Inflammatory macrophage treated with lipopolysaccharide for 4 hours (primary cell): Measurements from ENCODE around the gene THADA.
"Not testable (repeated sequence)": the region's sequence is repeated elsewhere in the genome, so short reads cannot be mapped to it uniquely, and the experiment has no call there.

ENCODE experiments used
- DNase-seq: peaks from one replicate; pipeline ENCODE4 v3.0.0-alpha.2; 2020

THADA gene

GRCh38 chr2:43293744-43294695 lies 301.8 kb downstream of the THADA start:
- DNase-seq = peak; percentile 98

DNA sequence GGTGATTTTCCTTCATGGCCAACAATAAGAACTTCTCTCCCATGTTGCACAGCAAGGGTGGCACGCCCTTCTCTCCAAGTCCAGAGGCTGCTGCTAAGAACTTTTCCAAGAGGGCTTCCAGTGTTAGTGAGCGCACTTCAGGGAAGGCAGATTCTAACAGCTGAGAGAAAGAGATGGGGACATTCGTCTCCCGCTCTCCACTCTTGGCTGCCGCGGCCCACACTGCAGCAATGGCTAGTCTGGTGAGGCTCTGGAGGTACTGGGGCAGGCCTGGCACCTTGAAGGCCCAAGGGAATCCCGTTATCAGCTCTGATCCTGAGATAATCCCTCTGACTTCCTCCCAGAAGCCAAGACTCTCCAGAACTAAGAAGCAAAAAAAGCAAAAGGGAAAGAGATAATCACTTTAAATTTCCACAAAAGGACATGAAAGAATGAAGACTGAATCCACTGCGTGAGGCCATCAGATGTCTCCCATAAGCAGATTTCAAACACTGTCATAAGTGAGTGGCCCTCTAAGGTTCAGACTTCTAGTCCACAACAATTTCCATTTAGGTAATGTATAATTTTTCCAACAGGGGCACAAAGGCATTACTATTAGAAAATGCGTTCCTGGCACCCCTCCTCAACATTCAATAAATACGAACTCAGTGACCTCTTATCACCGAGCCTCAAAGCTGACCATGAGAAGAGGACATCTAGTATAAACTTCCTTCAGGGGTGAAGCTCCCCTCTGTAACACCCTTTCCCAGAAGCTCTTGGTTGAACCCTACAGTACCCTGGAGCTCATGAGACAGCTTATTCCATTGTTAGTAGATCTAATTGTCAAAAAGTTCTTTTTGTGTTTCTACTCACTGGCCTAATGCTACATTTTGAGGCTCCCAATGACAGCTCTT lies 302.7 kb downstream of the THADA start:
- DNase-seq = no peak

- no peak for DNase-seq
Measured at GRCh38 chr2:43292297-43292696, 303.5 kb downstream of the THADA start.

DNA sequence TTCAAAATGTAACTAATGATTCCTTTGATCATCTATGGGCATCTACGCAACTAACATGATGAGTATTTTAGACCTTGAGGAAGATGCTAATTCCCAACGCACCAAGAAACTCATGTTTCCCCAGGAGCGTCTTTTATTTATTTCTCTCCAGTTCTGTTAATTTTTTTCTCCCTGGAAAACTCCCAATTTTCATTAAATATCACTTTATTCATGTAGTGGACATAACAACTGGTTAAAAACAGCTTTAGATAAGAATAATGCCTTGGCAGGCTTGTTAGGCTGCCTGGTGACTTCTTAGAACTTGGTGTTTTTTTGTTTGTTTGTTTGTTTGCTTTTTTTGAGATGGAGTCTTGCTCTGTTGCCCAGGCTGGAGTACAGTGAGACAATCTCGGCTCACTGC lies 306.5 kb downstream of the THADA start:
- no peak for DNase-seq

GRCh38 chr2:43288417-43289305 lies 307.2 kb downstream of the THADA start:
- peak; percentile 94 for DNase-seq

DNA sequence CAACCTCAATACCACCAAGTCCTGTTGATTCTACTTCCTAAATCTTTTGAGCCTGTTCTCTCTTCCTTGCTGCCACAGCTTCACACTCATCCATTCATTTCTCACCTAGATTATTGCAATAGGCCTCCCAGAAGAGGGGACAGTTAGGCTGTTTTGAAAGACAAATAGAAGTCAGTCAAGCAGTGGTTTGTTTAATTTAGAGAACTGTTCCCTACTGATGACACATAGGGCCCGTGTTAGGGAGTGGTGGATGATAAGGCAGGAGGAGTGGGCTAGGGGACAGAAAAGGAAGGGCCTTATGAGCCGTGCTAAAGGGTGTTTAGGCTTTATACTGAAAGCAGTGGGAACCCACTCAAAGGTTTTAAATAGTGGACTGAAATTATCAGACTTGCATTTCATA lies 309.9 kb downstream of the THADA start:
- peak; percentile 46 for DNase-seq

DNA sequence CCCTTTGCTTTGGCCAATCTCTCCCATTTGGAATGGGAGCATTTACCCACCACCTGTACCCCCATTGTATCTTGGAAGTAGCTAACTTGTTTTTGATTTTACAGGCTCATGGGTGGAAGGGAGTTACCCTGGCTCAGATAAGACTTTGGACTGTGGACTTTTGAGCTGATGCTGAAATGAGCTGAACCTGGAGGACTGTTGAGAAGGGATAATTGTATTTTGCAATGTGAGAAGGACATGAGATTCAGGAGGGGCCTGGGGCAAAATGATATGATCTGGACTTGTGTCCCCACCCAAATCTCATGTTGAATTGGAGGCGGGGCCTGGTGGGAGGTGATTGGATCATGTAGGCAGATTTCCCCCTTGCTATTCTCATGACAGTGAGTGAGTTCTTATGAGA lies 310.9 kb downstream of the THADA start:
- DNase-seq = no peak

GRCh38 chr2:43284347-43284746 lies 311.5 kb downstream of the THADA start:
- DNase-seq = not testable (repeated sequence)

GRCh38 chr2:43280994-43281393 lies 314.8 kb downstream of the THADA start:
- DNase-seq = no peak

DNA sequence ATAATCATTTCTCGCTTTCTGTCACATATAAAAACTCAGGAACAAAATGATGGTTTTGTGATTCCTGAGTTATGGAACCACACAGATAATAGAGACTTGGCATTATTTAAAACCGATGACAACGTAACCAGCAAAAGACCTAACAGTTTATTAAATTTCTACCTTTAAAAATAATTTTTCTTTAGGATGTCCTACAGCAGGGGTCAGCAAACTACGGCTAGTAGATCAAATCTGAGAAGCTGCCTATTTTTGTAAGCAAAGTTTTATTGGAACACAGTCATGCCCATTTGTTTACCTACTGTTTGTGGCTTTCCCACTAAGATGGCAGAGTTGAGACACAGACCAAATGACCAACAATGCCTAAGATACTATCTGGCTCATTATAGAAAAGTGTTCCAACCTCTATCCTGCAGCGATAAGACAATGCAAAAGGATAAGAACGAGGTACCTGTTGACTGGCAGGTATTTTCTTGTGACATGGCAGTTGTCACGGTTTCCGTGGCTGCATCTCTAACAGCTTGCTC lies 316.5 kb downstream of the THADA start:
- no peak for DNase-seq

DNA sequence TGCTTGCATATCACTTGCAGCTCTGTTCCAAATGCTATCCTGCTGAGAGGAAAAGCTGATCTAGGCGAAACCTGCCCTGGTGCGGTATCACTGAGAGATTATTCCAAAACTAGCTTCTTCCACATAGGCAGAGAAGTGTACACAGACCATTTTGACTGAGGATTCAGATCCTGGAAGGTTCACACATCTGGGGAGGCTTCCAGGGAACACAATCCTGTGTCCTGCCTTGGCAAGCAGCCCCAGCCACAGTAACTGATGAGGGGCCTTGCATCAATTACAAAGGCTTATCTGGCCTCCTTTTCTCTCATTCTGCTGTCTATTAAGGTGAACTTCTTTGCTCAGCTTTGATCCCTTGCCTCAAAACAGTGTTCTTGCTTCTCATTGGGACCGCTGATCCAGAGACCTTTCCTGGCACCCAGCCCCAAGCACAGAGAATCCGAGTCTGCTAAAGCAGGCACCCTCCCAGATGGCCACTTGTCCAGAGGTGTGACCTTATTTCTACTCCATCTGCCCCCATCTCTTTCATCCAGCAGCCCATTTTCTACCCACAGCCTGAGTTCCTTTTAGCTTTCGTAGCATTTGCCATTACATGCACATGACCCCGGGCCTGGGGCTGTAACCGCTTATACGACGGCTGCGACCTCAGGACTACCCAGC lies 317.1 kb downstream of the THADA start:
- DNase-seq = no peak

- DNase-seq = no peak
Measured at GRCh38 chr2:43276962-43277391, 318.9 kb downstream of the THADA start.

DNA sequence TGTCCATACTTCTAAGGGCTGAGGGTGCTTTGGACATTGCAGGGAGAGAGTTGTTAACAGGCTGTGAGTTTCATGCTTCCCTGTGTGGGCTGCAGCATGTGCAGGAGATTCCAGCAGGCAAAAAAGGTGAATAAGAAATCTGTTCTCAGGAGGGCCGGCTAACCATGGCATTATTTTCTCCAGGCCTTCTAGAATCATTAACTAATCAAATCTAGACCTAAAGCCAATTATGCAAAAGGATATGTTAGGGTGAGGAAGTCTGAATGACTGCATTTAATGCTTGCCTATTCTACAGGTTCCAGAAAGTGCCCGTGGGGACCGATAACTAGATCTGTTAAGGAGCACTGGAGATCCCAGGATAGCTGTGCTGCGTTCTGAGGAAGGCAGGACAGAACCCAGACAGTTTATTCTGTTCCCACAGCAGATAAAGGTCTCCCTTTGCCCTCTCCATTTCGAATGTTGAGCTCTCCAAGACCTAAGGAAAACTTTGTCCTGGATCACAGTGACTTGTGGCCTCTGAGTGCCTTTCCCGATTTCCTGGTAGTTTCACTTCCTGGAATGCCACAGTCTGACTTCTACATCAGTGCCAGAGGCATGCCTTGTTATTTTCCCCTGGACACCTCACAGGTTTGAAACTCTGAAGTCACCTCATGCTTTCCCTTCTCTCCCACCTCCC lies 319.4 kb downstream of the THADA start:
- no peak for DNase-seq

DNA sequence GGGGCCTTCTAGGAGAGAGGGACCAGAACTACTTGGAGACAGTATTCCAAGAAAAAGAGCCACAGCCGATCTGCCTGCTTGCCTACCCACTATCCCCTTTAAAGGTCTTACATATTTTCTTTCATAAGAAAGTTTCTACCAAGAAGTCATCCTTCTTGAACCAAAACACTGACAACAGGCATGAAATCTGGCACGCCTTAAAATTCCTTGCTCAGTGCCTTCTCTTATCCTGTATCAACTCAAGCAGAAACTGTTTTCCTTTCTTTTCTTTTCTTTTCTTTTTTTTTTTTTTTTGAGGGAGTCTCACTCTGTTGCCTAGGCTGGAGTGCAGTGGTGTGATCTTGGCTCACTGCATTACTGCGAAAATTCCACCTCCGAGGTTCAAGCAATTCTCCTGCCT lies 321.1 kb downstream of the THADA start:
- DNase-seq = no peak

DNA sequence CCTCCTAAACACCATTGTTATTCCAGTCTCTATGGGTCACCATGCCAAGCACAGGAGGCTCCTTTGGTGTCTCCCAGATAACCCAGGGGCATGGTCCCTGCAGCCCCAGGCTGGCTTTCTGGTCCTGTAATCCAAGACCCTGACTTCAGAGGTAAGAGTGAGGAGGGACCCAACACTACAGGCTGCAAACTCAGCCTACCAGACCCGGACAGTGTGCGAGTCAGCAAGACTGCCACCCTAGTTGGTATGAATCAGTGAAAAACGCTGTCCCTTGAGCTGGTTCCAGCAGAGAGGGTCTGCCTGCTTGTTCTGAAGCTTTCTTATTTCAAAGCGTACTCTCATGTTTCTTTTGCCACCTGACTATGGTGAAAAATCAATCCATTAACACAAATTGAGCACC lies 321.8 kb downstream of the THADA start:
- no peak for DNase-seq

DNA sequence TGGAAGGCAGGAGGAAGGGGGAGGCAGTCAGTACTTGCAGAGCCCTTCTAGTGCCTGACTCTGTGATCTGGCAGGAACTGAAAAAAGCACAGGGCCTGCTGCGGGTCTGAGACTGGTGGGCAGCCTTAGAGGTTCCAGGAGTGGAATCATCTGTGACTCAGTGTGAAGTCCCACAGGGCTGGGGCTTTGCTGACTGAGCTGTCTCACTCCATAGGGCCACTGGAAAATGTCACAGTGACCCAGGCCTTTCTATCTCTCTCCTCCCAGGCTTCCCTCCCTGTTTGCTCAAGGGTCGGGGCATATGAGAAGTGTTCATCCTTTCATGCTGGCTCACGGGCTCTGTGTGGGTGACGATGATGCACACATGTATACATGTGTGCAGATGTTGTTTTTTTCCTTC lies 322.3 kb downstream of the THADA start:
- peak; percentile 62 for DNase-seq

DNA sequence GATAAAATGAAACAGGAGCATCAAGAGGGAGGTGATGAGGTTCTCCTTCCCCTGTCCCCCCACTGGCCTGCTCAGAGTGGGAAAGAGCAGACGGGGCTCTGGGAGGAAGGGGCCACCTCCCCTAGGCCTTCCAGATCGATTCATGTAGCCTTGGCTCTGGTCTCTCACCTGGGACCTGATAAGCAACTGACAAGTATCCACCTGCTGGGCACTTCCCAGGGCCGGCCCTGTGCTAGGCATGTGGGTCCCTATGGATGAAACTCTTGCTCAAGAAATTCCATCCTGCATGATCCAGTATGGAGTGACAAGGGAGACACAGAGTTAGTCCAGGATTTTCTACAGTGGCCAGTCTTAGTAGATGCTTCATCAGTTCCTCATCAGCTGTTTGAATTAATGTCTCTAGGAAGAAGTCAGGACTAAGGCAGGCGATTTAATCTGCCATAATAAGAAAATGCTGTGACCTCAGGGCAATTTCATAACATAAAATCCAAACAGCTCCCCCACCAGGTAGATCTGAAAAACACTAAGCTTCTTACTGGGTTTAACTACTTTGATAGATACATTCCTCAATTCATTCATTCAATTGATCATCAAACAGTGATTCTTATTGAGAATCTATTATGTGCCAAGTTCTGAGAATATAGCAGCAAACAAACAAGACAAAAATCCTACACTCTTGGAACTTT lies 324.8 kb downstream of the THADA start:
- DNase-seq = no peak

GRCh38 chr2:43270461-43270860 lies 325.4 kb downstream of the THADA start:
- no peak for DNase-seq

DNA sequence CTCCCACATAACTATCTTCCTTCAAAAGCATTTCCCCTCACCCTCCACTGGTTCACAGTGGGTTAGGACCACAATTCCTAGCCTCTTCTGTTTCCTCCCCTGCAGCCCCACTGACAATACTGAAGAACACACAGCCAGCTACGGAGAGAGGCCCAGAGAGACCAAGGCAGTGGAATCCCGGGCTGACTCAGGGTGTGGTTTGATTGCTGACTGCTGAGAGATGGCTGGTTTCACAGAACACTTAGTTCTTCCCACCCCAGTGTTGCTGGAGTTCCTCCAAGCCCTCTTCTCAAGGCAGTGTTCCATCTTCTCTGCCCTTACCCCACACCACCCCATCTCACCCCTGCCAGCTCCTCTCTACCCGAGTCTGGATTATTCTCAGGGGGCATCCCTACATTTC lies 326.1 kb downstream of the THADA start:
- DNase-seq = no peak

- DNase-seq = peak; percentile 77
Measured at GRCh38 chr2:43269074-43269572, 326.7 kb downstream of the THADA start.
